ENCODE measurements around the gene GALNS.

DNA sequence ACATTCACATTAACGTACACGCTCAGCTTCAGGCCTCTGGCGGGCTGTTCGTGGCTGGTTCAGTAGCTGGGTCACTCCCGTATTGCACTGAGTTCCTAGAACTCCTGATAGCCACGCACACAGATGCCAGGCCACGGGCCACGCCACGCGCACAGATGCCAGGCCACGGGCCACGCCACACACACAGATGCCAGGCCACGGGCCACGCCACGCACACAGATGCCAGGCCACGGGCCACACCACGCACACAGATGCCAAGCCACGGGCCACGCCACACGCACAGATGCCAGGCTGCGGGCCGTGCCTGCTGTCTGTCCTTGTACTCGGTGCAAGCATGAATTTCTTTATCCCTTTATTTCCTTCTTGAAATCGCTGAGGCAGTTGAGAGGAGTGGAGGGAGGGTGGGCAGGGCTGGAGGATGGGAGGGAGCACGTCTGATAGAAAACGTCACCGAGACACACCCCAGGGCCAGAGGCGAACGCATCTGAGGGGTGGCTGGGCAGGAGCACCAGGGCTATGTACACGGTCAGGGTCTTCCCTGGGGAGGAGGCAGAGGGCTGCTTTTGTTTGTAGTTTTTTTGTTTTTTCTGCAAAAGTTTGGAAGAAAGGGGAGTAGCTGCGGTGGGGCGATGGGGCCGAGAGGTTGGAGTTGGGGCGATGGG is 18.3 kb upstream of the GALNS start:
- TF ChIP-seq, protein P1, sequence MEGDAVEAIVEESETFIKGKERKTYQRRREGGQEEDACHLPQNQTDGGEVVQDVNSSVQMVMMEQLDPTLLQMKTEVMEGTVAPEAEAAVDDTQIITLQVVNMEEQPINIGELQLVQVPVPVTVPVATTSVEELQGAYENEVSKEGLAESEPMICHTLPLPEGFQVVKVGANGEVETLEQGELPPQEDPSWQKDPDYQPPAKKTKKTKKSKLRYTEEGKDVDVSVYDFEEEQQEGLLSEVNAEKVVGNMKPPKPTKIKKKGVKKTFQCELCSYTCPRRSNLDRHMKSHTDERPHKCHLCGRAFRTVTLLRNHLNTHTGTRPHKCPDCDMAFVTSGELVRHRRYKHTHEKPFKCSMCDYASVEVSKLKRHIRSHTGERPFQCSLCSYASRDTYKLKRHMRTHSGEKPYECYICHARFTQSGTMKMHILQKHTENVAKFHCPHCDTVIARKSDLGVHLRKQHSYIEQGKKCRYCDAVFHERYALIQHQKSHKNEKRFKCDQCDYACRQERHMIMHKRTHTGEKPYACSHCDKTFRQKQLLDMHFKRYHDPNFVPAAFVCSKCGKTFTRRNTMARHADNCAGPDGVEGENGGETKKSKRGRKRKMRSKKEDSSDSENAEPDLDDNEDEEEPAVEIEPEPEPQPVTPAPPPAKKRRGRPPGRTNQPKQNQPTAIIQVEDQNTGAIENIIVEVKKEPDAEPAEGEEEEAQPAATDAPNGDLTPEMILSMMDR (IDR thresholded peaks at IDR 0.05): no peak
- no peak for TF ChIP-seq POLR2A (IDR thresholded peaks at IDR 0.05)
